ENCODE data around the gene MRPS26. TPM values are rescaled to one million over a fixed set of nuclear protein-coding genes. Genes with fewer than 3 reads are reported as not detected.

Gene MRPS26
- total RNA-seq, 1 experiment from 2014 or later, result 182 TPM

- Histone ChIP-seq H3F3A (ENCODE audit: low read length, unreplicated experiment) (no peaks in the 10 kb centered on the region), H3K4me3 (ENCODE audit: low read length) (no peak overlapping the region), H3K36me3 (ENCODE audit: low read depth, low read length) (no peaks in the 10 kb centered on the region), H3K9me2 (replicated peaks; ENCODE audit: low read length) (no peaks in the 10 kb centered on the region), H3K79me2 (ENCODE audit: low read length) (no peaks in the 10 kb centered on the region), H3K27ac (ENCODE audit: low read length) (no peak overlapping the region), H3K4me1 (ENCODE audit: insufficient read depth, low read length) (0 out of 2 replicates have a peak, but pooled peaks cover 5% of the 10 kb centered on the region), H2AFZ (ENCODE audit: low read length) (no peak overlapping the region), H3K27me3 (ENCODE audit: low read length) (no peaks in the 10 kb centered on the region), H4K20me1 (ENCODE audit: low read length) (no peaks in the 10 kb centered on the region), H3K9me3 (ENCODE audit: low read length) (no peaks in the 10 kb centered on the region), H3K4me2 (ENCODE audit: low read length) (no peak overlapping the region), H3K9ac (ENCODE audit: low read length) (no peak overlapping the region)
- ATAC-seq (no peak), DNase-seq (no peak)
- intact Hi-C loops (cut with micrococcal nuclease), result no loop called here
- POLR2A ChIA-PET (ENCODE audit: unreplicated experiment), result no interaction called here
- no peak for TF ChIP-seq EZH2 (IDR thresholded peaks at IDR 0.05; ENCODE audit: low read length, unreplicated experiment)
- TF ChIP-seq CTCF (conservative IDR thresholded peaks at IDR 0.05; ENCODE audit: low read depth, low read length), result no peak
- TF ChIP-seq EZH2phosphoT487 (IDR thresholded peaks at IDR 0.05; ENCODE audit: borderline replicate concordance, low read length), result no peak
- no TSS peak for BruUV-seq (replicated peaks)
- CTCF ChIA-PET, result no interaction called here
Observed at GRCh38 chr20:3071266-3071609, 25.4 kb downstream of the MRPS26 start.

GRCh38 chr20:3071610-3072529 lies 26.0 kb downstream of the MRPS26 start, which contains the start of gene OXT:
OXT (plus strand) TSS chr20:3071620; CDS start chr20:3071656, 36 bp downstream.
- Histone ChIP-seq H3F3A (ENCODE audit: low read length, unreplicated experiment) (no peaks in the 10 kb centered on the region), H3K36me3 (ENCODE audit: low read depth, low read length) (no peaks in the 10 kb centered on the region), H3K4me1 (ENCODE audit: insufficient read depth, low read length) (no peaks in the 10 kb centered on the region), H3K9me2 (replicated peaks; ENCODE audit: low read length) (no peaks in the 10 kb centered on the region), H4K20me1 (ENCODE audit: low read length) (no peaks in the 10 kb centered on the region), H3K4me3 (ENCODE audit: low read length) (no peak within 1 kb of the TSS), H2AFZ (ENCODE audit: low read length) (no peak within 1 kb of the TSS), H3K27ac (ENCODE audit: low read length) (no peak within 1 kb of the TSS), H3K27me3 (ENCODE audit: low read length) (no peaks in the 10 kb centered on the region), H3K79me2 (ENCODE audit: low read length) (no peaks in the 10 kb centered on the region), H3K9me3 (ENCODE audit: low read length) (no peaks in the 10 kb centered on the region), H3K9ac (ENCODE audit: low read length) (no peak within 1 kb of the TSS), H3K4me2 (ENCODE audit: low read length) (no peak within 1 kb of the TSS)
- intact Hi-C loops (cut with micrococcal nuclease), result no loop called here
- TF ChIP-seq CTCF (conservative IDR thresholded peaks at IDR 0.05; ENCODE audit: low read depth, low read length) (no peak), EZH2phosphoT487 (IDR thresholded peaks at IDR 0.05; ENCODE audit: borderline replicate concordance, low read length) (no peak), EZH2 (IDR thresholded peaks at IDR 0.05; ENCODE audit: low read length, unreplicated experiment) (no peak)
- ATAC-seq (no peak), DNase-seq (no peak)
- CTCF ChIA-PET, result interaction anchor here (0.5 kb wide), 1 partner anchor 13 kb away, joined by 5 read pairs; no protein-coding TSS in a partner anchor
- POLR2A ChIA-PET (ENCODE audit: unreplicated experiment), result interaction anchor here (0.7 kb wide), 1 partner anchor 89 kb away, joined by 5 read pairs; no protein-coding TSS in a partner anchor
- BruUV-seq (replicated peaks), result no TSS peak

All from PC-3 (cell line).